Sciatic nerve (tissue), 2 donors: ENCODE data around the gene CDC37L1. TPM values are rescaled to one million over a fixed set of nuclear protein-coding genes. Genes with fewer than 3 reads are reported as not detected.
"Not testable (repeated sequence)": the region's sequence is repeated elsewhere in the genome, so short reads cannot be mapped to it uniquely, and the experiment has no call there.

Experiments
- ATAC-seq: fragments of 200-7000 bp; cut with Tn5 transposase; one replicate; pipeline ENCODE4 v1.9.1; 2020; ENCODE audit warnings: mild to moderate bottlenecking, moderate library complexity
- DNase-seq: peaks from one replicate; pipeline ENCODE4 v3.0.0-alpha.2; 2020; ENCODE audit warnings: low spot score
- intact Hi-C: fragments of 100-400 bp; cut with DNase I; formaldehyde crosslinking; loops from one replicate; pipeline ENCODE4 v1.14.2; 2022
- total RNA-seq: library from RNA; stranded (reverse); fragmentation: NEBNext Ultra II Directional; extraction: Animal tissue kit (Norgen Biotek cat#: 25700); gene quantifications from one replicate; pipeline ENCODE4 v1.2.1, GENCODE V29; 2021
- donor health status: DM: no; HTN: no; CAD: no.
- donor health status: DM: no; HTN: no; CAD: no.

CDC37L1 gene
- 14.9 TPM for total RNA-seq

DNA sequence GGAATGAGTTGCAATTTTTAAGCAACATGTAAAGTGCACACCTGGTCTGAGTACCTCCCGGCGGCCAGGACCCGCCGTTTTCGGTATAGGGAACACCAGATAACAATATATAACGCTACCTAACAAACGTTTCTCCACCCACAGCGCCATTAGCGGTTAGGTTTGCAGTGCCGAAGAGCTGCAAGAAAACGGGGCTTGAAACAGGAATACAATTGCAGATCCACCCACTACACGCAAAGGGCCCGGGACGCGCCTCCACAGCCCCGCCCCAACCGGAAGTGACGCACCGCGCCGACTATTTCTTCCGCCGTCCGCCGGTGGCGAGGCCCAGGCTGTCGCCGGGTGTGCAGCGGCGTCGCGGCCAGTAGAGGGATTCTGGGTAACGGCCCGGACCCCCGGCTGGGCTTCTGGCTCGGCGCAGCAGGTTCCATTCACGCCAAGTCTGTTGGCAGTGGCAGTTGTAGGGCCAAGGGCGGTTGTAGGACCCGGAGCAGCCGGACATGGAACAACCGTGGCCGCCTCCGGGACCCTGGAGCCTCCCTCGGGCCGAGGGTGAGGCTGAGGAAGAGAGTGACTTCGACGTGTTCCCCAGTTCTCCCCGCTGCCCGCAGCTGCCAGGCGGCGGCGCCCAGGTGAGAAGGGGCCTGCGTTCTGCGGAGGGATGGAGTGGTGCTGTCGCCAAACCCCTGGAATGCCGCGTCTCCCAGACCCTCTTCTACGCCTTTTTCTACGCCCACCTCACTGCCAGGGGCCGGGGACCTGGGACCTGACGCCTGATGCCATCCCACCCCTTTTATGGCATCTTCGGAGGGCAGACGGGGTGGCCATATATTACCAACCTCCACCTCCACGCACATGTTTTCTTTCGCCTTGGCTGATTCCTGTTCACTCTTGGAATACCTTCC is at the start of gene CDC37L1:
CDC37L1 (plus strand) TSS at position 302 of the 905 bp plus-strand sequence; CDS start at position 501, 199 bp downstream.
- intact Hi-C loops = no loop called here
- DNase-seq (peak; percentile 100), ATAC-seq (peak; percentile 99)

GRCh38 chr9:4630836-4631235 is 48.5 kb upstream of the CDC37L1 start:
- no peak for ATAC-seq
- intact Hi-C loops = no loop called here
- no peak for DNase-seq

DNA sequence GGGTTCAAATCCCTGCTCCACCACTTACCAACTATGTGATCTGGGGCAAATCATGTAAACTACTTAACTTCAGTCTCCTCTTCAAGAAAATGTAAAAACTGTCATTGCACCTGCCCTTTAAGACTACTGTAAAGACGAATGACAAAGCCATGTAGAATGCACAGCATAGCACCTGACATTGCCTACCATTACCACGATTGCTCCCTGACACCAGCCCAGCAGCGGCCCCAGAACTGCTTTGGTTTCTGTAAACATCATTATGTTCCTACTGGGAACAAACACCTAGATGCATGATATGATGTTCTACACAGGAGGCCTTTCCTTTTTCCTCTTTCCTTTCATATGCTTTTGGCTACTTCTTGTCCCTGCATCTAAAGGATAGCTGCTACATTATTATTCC is 40.4 kb upstream of the CDC37L1 start:
- no peak for DNase-seq
- intact Hi-C loops = no loop called here
- no peak for ATAC-seq

DNA sequence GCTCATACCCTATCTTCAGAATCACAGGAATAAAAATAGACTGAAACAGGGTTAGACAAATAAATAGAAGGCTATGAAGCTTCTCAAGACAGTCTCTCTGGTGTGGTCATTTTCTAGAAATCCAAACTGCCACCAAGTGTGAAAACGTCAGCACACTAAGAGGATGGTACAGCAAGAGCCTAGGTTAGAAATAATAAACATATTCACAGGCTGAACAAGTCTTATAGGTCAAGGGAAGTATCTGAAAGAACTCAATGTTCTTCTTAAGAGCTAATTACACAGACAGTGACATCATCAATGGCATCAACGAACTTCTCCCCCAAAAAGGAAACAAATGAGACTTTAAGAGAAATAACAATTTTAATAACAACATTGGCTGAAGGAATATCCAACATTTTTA is 39.9 kb upstream of the CDC37L1 start:
- intact Hi-C loops = no loop called here
- ATAC-seq (peak; percentile 63), DNase-seq (no peak)

DNA sequence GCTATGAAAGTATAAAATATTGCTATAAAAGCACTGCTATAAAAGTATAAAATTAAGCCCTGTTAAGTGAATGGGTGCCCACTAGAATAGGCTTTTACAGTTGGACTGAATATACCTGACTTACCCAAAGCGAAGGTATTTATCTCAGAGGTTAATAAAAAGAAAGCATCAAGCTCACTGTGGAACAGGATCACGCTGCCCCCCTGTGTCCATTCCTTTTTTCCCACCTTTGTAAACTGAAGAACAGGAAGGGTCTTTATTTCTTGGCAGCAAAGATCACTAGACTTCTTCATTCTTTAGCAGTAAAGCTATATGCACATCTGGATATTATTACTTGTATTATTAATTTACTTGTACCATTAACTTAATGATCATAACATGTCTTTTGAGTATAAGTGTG is 39.3 kb upstream of the CDC37L1 start:
- intact Hi-C loops = no loop called here
- DNase-seq (no peak), ATAC-seq (no peak)

DNA sequence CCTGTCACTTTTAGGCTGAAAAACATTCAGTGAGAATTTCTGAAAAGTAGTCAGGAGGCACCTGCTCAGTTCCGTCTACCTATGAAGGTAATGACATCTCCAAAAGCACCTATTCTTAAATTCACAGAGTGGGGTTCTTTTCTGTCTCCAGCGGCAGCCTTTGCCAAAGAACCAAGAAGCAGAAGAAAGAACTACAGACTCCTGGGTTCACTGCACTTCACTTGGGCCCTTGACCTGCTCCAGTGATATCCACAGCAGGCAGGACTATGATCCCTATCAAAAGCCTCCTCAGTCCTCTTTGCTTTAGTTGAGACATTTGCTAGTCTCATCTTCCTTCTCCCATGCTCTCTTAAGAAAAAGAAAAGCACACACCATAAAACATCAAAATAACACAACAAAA is 37.0 kb upstream of the CDC37L1 start:
- intact Hi-C loops = no loop called here
- DNase-seq (no peak), ATAC-seq (no peak)

DNA sequence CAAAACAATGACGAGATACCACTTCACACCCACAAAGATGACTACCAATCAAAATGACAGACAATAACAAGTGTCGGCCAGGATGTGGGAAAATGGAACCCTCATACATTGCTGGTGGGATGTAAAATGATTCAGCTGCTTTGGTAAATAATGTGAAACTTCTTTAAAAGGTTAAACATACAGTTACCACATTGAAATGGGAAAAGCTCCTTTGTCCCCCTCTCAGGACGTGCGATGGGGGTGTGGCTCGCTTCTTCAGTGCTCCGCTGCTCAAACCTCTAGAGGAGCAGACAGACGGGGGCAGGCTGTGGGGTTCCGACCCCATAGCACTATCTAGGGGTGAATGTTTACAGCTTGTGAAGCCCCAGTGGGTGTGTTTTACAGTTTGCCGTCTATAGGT is 25.3 kb upstream of the CDC37L1 start:
- no peak for DNase-seq

DNA sequence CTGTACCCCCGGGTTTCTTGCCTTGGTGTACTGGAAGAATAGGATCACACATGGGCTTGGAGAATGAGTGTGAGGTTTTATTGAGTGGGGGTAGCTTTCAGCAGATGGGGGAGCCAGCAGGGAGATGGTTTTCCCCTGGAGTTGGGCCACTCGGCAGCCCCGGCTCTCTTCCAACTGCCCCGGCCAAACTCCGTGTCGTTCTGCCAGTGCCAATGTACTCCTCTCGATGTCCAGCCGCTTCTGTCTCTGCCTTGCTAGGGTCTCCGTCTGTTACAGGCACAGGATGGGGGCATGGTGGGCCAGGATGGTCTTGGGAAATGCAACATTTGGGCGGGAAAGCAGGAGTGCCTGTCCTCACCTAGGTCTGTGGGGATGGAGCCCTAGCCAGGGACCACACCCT is 24.8 kb upstream of the CDC37L1 start:
- DNase-seq (no peak), ATAC-seq (no peak)
- intact Hi-C loops = no loop called here

More for the DNA sequence above, 25.3 kb upstream of the CDC37L1 start:
- intact Hi-C loops = no loop called here
- ATAC-seq = no peak

DNA sequence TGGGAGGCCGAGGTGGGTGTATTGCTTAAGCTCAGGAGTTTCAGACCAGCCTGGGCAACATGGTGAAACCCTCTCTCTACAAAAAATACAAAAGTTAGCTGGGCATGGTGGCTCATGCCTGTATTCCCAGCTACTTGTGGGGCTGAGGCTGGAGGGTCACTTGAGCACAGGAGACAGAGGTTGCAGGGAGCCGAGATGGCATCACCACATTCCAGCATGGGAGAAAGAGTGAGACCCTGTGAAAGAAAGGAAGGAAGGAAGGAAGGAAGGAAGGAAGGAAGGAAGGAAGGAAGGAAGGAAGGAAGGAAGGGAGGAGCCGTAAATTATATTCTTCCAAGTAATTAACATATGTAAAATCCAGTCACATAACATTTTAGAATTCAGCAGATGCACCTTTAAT is 23.2 kb upstream of the CDC37L1 start:
- DNase-seq, intact Hi-C loops, ATAC-seq: not testable (repeated sequence)

- ATAC-seq (no peak), DNase-seq (no peak)
- intact Hi-C loops = no loop called here
Observed at GRCh38 chr9:4656621-4657020, 22.7 kb upstream of the CDC37L1 start.

- no peak for DNase-seq
- intact Hi-C loops = loop anchor here (1.0 kb wide), 1 partner anchor 24 kb away; no protein-coding TSS in a partner anchor
Observed at GRCh38 chr9:4657426-4658159, 21.8 kb upstream of the CDC37L1 start.

DNA sequence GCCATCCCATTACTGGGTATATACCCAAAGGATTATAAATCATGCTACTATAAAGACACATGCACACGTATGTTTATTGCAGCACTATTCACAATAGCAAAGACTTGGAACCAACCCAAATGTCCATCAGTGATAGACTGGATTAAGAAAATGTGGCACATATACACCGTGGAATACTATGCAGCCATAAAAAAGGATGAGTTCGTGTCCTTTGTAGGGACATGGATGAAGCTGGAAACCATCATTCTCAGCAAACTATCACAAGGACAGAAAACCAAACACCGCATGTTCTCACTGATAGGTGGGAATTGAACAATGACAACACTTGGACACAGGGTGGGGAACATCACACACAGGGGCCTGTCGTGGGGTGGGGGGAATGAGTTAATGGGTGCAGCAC is 18.7 kb upstream of the CDC37L1 start:
- ATAC-seq, intact Hi-C loops, DNase-seq: not testable (repeated sequence)

More at GRCh38 chr9:4657426-4658159, 21.8 kb upstream of the CDC37L1 start:
- ATAC-seq = no peak

- ATAC-seq (no peak), DNase-seq (no peak)
- intact Hi-C loops = no loop called here
Observed at GRCh38 chr9:4661165-4661564, 18.2 kb upstream of the CDC37L1 start.

DNA sequence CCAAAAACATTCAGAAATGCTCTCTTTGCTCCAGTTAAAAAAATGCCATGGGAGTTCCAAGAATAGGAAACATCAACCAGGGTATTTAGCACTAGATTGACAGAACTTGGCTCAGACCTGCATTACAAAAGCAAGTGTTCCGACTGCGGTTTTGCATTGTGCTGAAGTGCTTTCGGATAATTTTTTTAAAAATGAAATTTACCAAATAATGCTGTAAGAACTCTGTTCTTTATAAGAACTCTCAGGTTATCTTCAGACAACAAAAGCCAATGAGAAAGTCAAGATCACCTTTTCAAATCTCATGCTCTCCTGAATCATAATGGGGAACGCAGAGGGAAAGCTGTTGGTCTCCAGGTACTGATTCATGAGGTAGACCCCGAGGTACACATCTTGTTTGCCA is 17.8 kb upstream of the CDC37L1 start:
- intact Hi-C loops = no loop called here
- DNase-seq (no peak), ATAC-seq (no peak)

DNA sequence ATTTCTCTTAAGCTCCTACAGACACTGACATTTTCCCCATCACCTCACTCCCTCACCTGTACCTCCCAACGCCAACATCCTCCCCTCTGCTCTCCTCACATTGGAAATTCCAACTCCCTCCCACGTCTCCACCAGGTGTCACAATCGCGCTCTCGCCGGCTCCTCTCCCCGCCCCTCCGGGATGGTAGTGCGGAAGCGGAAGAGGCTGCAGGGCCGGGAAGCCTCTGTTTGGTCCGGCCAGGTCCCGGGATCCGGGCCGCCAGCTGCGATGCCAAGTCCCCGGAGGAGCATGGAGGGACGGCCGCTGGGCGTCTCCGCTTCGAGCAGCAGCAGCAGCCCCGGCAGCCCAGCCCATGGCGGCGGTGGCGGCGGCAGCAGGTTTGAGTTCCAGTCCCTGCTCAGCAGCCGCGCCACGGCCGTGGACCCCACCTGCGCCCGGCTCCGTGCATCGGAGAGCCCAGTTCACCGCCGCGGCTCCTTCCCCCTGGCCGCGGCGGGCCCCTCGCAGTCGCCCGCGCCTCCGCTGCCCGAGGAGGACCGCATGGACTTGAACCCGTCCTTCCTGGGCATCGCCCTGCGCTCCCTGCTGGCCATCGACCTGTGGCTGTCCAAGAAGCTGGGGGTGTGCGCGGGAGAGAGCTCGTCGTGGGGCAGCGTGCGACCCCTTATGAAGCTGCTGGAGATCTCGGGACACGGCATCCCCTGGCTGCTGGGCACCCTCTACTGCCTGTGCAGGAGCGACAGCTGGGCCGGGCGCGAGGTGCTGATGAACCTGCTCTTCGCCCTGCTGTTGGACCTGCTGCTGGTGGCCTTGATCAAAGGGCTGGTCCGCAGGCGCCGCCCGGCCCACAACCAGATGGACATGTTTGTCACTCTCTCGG is 17.0 kb upstream of the CDC37L1 start, which contains the start of gene PLPP6:
PLPP6 (plus strand) TSS at position 187 of the 881 bp plus-strand sequence; CDS start at position 269, 82 bp downstream.
- peak; percentile 95 for ATAC-seq
- intact Hi-C loops = no loop called here
- peak; percentile 92 for DNase-seq

GRCh38 chr9:4662989-4663792 is 16.2 kb upstream of the CDC37L1 start:
- intact Hi-C loops = no loop called here
- ATAC-seq (no peak), DNase-seq (no peak)

GRCh38 chr9:4663956-4664355 is 15.4 kb upstream of the CDC37L1 start:
- DNase-seq = no peak
- no peak for ATAC-seq
- intact Hi-C loops = no loop called here

DNA sequence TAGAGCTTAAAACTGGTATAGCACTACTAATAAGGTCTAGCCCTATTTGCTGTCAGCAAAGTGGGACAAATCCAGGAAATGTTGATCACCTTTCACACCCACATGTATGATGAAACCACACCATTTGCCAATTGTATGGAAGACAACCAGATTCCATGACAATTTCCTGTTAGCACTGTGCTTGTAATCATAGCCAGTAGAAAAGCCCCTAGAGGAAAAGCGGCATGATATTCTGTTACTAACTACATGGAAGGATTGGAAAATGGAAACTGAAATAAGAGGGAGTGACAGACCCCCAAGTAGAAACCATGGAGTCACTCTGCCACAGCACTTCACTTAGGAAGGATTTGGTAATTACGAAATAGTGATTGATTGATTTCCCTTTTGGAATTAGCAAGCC is 14.0 kb upstream of the CDC37L1 start:
- intact Hi-C loops = no loop called here
- no peak for DNase-seq
- peak; percentile 4 for ATAC-seq
